H1 (cell line): ENCODE measurements around the gene MED6. TPM values are rescaled to one million over a fixed set of nuclear protein-coding genes. Genes with fewer than 3 reads are reported as not detected.

ENCODE experiments used
- GTF2F1 ChIP-seq: IDR thresholded peaks from 2 replicates; pipeline ENCODE4 v1.6.1; 2012; ENCODE audit warnings: low read depth, low read length, improper control_type of control experiment, borderline replicate concordance
- TCF12 ChIP-seq: IDR thresholded peaks from 2 replicates; pipeline ENCODE4 v1.6.1; 2011; ENCODE audit warnings: low read depth, mild to moderate bottlenecking, low read length
- polyA plus RNA-seq, 7 experiments: library from polyadenylated mRNA; depleted of rRNA in 3 of 7; stranded (reverse) in 5 of 7; unstranded in 2 of 7; fragments of >200 nt in 5 of 7; fragments of 200-250 nt in 2 of 7; gene quantifications; 1 replicate in 5 of 7; 2 replicates in 1 of 7; 4 replicates in 1 of 7; pipeline versions ENCODE4 v1.2.1 to v1.2.3, GENCODE V29; 2011 to 2013; ENCODE audit warnings: missing spikeins in 2 of 7, mixed read lengths in 2 of 7
- total RNA-seq: library from RNA; stranded (reverse); fragmentation: NEBNext Ultra II Directional; extraction: Animal tissue kit (Norgen Biotek cat#: 25700); gene quantifications from 2 replicates; pipeline ENCODE4 v1.2.1, GENCODE V29; 2021
- TF ChIP-seq, protein P1 (sequence below), 3 experiments: IDR thresholded peaks; 1 replicate in 2 of 3; 2 replicates in 1 of 3; pipeline versions ENCODE4 v1.5.1 to v1.6.1; 2011; ENCODE audit warnings: low read length in 3 of 3, mild to moderate bottlenecking in 3 of 3, inconsistent platforms in 2 of 3, low read depth in 1 of 3, moderate library complexity in 1 of 3; ENCODE audit not compliant: insufficient read depth in 1 of 3; ENCODE audit errors: control extremely low read depth in 1 of 3

The MED6 gene
- total and polyA plus RNA-seq, 2 of the 8 experiments (the other 6 are each of a cell fraction or from before 2014, with no cell fraction given): 33.1 to 39.7 TPM

DNA sequence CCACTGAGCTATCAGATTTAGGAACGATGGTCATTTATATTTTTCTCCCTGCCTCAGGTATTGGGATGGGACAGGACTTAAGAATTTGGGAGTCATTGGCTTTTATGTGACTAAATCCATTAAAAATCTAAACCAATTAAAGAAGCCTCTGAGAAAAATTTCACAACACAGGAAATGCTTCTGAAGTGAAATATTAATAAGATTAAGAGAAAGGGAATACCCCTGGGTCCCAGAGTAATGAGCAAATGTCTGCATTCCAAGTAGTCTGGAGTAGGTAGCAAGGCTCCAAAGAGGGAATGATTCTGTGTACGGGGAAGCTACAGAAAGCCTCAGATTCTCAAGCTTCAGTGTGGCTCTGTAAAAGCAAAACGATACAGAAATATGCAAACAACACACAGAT, 707 bp upstream of the MED6 start (continued):
- TF ChIP-seq TCF12: no peak
- TF ChIP-seq, protein P1, sequence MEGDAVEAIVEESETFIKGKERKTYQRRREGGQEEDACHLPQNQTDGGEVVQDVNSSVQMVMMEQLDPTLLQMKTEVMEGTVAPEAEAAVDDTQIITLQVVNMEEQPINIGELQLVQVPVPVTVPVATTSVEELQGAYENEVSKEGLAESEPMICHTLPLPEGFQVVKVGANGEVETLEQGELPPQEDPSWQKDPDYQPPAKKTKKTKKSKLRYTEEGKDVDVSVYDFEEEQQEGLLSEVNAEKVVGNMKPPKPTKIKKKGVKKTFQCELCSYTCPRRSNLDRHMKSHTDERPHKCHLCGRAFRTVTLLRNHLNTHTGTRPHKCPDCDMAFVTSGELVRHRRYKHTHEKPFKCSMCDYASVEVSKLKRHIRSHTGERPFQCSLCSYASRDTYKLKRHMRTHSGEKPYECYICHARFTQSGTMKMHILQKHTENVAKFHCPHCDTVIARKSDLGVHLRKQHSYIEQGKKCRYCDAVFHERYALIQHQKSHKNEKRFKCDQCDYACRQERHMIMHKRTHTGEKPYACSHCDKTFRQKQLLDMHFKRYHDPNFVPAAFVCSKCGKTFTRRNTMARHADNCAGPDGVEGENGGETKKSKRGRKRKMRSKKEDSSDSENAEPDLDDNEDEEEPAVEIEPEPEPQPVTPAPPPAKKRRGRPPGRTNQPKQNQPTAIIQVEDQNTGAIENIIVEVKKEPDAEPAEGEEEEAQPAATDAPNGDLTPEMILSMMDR (IDR thresholded peaks at IDR 0.05; ENCODE audit: control extremely low read depth in 1 of 3, insufficient read depth in 1 of 3, low read depth in 1 of 3, low read length in 3 of 3): no peak
- no peak for TF ChIP-seq GTF2F1
